ENCODE measurements around the gene NTN5. TPM values are rescaled to one million over a fixed set of nuclear protein-coding genes. Genes with fewer than 3 reads are reported as not detected.
A peak's percentile ranks its signal among the peaks of the same experiment; 100 is the strongest.

NTN5 gene
- total and polyA plus RNA-seq, 3 donors from 2014 or later: 0.87 to 4.3 (median 1.6) TPM

DNA sequence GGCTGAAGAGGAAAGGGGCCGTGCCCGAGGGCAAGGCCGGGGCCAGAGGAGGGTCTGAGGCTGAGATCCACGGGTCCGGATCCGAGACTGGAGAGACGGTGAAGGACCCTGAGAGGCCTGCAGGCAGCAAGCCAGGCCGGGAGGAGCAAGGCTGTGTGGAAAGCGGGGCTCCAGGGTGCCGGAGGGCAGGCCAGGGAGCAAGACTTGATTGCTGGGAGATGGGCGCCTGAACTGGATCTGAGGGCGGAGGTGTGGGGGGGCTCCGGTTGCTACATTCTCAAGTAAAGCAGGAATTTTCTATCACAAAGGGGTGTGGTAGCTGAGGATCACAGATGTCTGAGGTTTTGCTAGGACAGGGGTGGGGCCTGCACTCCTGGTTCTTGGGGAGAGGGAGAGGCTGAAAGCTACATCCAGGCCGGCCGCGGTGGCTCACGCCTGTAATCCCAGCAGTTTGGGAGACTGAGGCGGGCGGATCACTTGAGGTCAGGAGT is 42.9 kb upstream of the NTN5 start:
- H3K9me3 ChIP-seq: no peaks in the 10 kb centered on the region
- DNase-seq: peak; percentile 51
- WGBS, 2 donors: 23 to 29% methylated on average over 13 to 16 of the region's 19 CpGs
- TF ChIP-seq CTCF (IDR thresholded peaks at IDR 0.05): no peak
- no peak for TF ChIP-seq POLR2A (IDR thresholded peaks at IDR 0.05)
- peak overlapping the region; percentile 81 to 85 for H3K27ac ChIP-seq
- peak overlapping the region; percentile 26 to 65 for H3K4me3 ChIP-seq
- H3K36me3 ChIP-seq (ENCODE audit: low read depth, missing control alignments): no peaks in the 10 kb centered on the region
- peaks cover 58% of the 10 kb centered on the region for H3K4me1 ChIP-seq
- intact Hi-C loops (cut with DNase I; ENCODE audit: low total_unique reads): no loop called here
- no peaks in the 10 kb centered on the region for H3K27me3 ChIP-seq

GRCh38 chr19:48714759-48715675 is 42.2 kb upstream of the NTN5 start:
- intact Hi-C loops (cut with DNase I; ENCODE audit: low total_unique reads): no loop called here
- Histone ChIP-seq H3K4me1 (peaks cover 54% of the 10 kb centered on the region), H3K27ac (peak overlapping the region; percentile 81 to 85), H3K36me3 (ENCODE audit: low read depth, missing control alignments) (no peaks in the 10 kb centered on the region), H3K27me3 (no peaks in the 10 kb centered on the region), H3K4me3 (peak overlapping the region; percentile 50 to 65), H3K9me3 (no peaks in the 10 kb centered on the region)
- 20 to 23% methylated on average over 22 to 26 of the region's 26 CpGs for WGBS, 2 donors
- no peak for TF ChIP-seq CTCF (IDR thresholded peaks at IDR 0.05)
- no peak for TF ChIP-seq POLR2A (IDR thresholded peaks at IDR 0.05)
- no peak for DNase-seq

- WGBS, 2 donors: 0 to 1% methylated on average over 28 to 59 of the region's 67 CpGs
- Histone ChIP-seq H3K9me3 (no peaks in the 10 kb centered on the region), H3K27ac (peak overlapping the region; percentile 81 to 85), H3K4me1 (peaks cover 45% of the 10 kb centered on the region), H3K36me3 (ENCODE audit: low read depth, missing control alignments) (no peaks in the 10 kb centered on the region), H3K27me3 (no peaks in the 10 kb centered on the region), H3K4me3 (peak overlapping the region; percentile 50 to 65)
- intact Hi-C loops (cut with DNase I; ENCODE audit: low total_unique reads): no loop called here
- TF ChIP-seq CTCF (IDR thresholded peaks at IDR 0.05): no peak
- no peak for TF ChIP-seq POLR2A (IDR thresholded peaks at IDR 0.05)
- DNase-seq: peak; percentile 99
Observed at GRCh38 chr19:48713864-48714755, 41.3 kb upstream of the NTN5 start.

- intact Hi-C loops (cut with DNase I; ENCODE audit: low total_unique reads): no loop called here
- Histone ChIP-seq H3K27ac (peak overlapping the region; percentile 36 to 73), H3K9me3 (no peaks in the 10 kb centered on the region), H3K4me1 (peaks cover 38% of the 10 kb centered on the region), H3K27me3 (no peaks in the 10 kb centered on the region), H3K4me3 (peak overlapping the region; percentile 50 to 65), H3K36me3 (ENCODE audit: low read depth, missing control alignments) (no peaks in the 10 kb centered on the region)
- no peak for DNase-seq
- WGBS, 2 donors: 16 to 17% methylated on average over 20 to 25 of the region's 25 CpGs
- TF ChIP-seq CTCF (IDR thresholded peaks at IDR 0.05) (no peak), POLR2A (IDR thresholded peaks at IDR 0.05) (no peak)
Observed at GRCh38 chr19:48713041-48713863, 40.4 kb upstream of the NTN5 start.
